Suprapubic skin (tissue), 4 donors: ENCODE data around the gene SYT8. TPM values are rescaled to one million over a fixed set of nuclear protein-coding genes. Genes with fewer than 3 reads are reported as not detected.
"Not testable (repeated sequence)": the region's sequence is repeated elsewhere in the genome, so short reads cannot be mapped to it uniquely, and the experiment has no call there.

Experiments
- DNase-seq, 2 donors: peaks; one replicate each; pipeline ENCODE4 v3.0.0-alpha.2; 2019; ENCODE audit warnings: low spot score in 2 of 2
- H3K27ac ChIP-seq: fragments of 200-600 bp; sonication (generic); one replicate; pipeline ENCODE4 v1.5.1; 2019
- H3K27me3 ChIP-seq: fragments of 200-600 bp; sonication (generic); one replicate; pipeline ENCODE4 v1.5.1; 2019
- H3K36me3 ChIP-seq: fragments of 200-600 bp; sonication (generic); one replicate; pipeline ENCODE4 v1.5.1; 2019
- H3K4me1 ChIP-seq: fragments of 200-600 bp; sonication (generic); one replicate; pipeline ENCODE4 v1.5.1; 2019
- H3K4me3 ChIP-seq: fragments of 200-600 bp; sonication (generic); one replicate; pipeline ENCODE4 v1.5.1; 2019; ENCODE audit warnings: mild to moderate bottlenecking
- H3K9me3 ChIP-seq: fragments of 200-600 bp; sonication (generic); one replicate; pipeline ENCODE4 v1.5.1; 2019
- CTCF ChIP-seq, 2 donors: fragments of 200-600 bp in 1 of 2; fragments of 450-650 bp in 1 of 2; sonication (generic) in 1 of 2; IDR thresholded peaks; one replicate each; pipeline ENCODE4 v1.5.1; 2016 to 2019; ENCODE audit warnings: antibody characterized with exemption in 2 of 2, mild to moderate bottlenecking in 1 of 2, moderate library complexity in 1 of 2
- EP300 ChIP-seq: sonication (generic); formaldehyde crosslinking; IDR thresholded peaks from one replicate; pipeline ENCODE4 v1.6.1; 2017; ENCODE audit warnings: antibody characterized with exemption
- POLR2A ChIP-seq, 2 donors: fragments of 450-650 bp; IDR thresholded peaks; one replicate each; pipeline ENCODE4 v1.6.1; 2017; ENCODE audit warnings: antibody characterized with exemption in 2 of 2, mild to moderate bottlenecking in 2 of 2, moderate library complexity in 2 of 2
- POLR2AphosphoS5 ChIP-seq, 3 donors: sonication (generic); formaldehyde crosslinking; IDR thresholded peaks; one replicate each; pipeline ENCODE4 v1.6.1; 2017; ENCODE audit warnings: antibody characterized with exemption in 3 of 3
- WGBS: methylation state at CpG from one replicate; pipeline ENCODE4 v1.1.5; 2018; 5-methylcytosine and 5-hydroxymethylcytosine counted together
- total RNA-seq, 4 donors: library from RNA; depleted of rRNA; stranded (reverse); fragments of >200 nt; gene quantifications; one replicate each; pipeline ENCODE4 v1.1.0, GENCODE V29; 2016

Gene SYT8
- total RNA-seq, 4 donors from 2014 or later, result 141 to 280 (median 193) TPM

GRCh38 chr11:1872267-1872985 is 37.6 kb downstream of the SYT8 start:
- 56% methylated on average over 10 of the region's 25 CpGs for WGBS
- H3K27me3 ChIP-seq, result no peaks in the 10 kb centered on the region
- peaks cover 92% of the 10 kb centered on the region for H3K4me1 ChIP-seq
- H3K36me3 ChIP-seq, result no peaks in the 10 kb centered on the region
- H3K4me3 ChIP-seq, result peak overlapping the region; percentile 43
- peak in 1 of 2 donors; percentile 48 for DNase-seq
- TF ChIP-seq POLR2AphosphoS5 (IDR thresholded peaks at IDR 0.05), result no peak
- TF ChIP-seq CTCF (IDR thresholded peaks at IDR 0.05), result no peak
- TF ChIP-seq EP300, result no peak
- TF ChIP-seq POLR2A (IDR thresholded peaks at IDR 0.05), result no peak
- no peaks in the 10 kb centered on the region for H3K9me3 ChIP-seq
- H3K27ac ChIP-seq, result peak overlapping the region; percentile 77

- TF ChIP-seq POLR2A (IDR thresholded peaks at IDR 0.05) (no peak), CTCF (IDR thresholded peaks at IDR 0.05) (no peak), POLR2AphosphoS5 (IDR thresholded peaks at IDR 0.05) (no peak), EP300 (no peak)
- H3K36me3 ChIP-seq, result no peaks in the 10 kb centered on the region
- 13% methylated on average over 10 of the region's 11 CpGs for WGBS
- H3K27ac ChIP-seq, result peak overlapping the region; percentile 77
- peaks cover 94% of the 10 kb centered on the region for H3K4me1 ChIP-seq
- no peaks in the 10 kb centered on the region for H3K27me3 ChIP-seq
- DNase-seq, result peak in 1 of 2 donors; percentile 73
- no peaks in the 10 kb centered on the region for H3K9me3 ChIP-seq
- H3K4me3 ChIP-seq, result peak overlapping the region; percentile 43
Observed at GRCh38 chr11:1873048-1873812, 38.4 kb downstream of the SYT8 start.

- Histone ChIP-seq H3K4me1 (peaks cover 94% of the 10 kb centered on the region), H3K27ac (peak overlapping the region; percentile 77), H3K4me3 (peak overlapping the region; percentile 43)
- not testable (repeated sequence) for H3K36me3 ChIP-seq, H3K27me3 ChIP-seq, H3K9me3 ChIP-seq, DNase-seq
- WGBS, result 68% methylated on average over 17 of the region's 17 CpGs
Observed at GRCh38 chr11:1873813-1874150, 39.0 kb downstream of the SYT8 start.

- 39% methylated on average over 8 of the region's 17 CpGs for WGBS
- H3K9me3 ChIP-seq, H3K36me3 ChIP-seq, H3K27me3 ChIP-seq: not testable (repeated sequence)
- Histone ChIP-seq H3K27ac (peak overlapping the region; percentile 90), H3K4me3 (peak overlapping the region; percentile 17), H3K4me1 (peaks cover 96% of the 10 kb centered on the region)
- peak in 1 of 2 donors; percentile 65 for DNase-seq
Observed at GRCh38 chr11:1874441-1875092, 39.8 kb downstream of the SYT8 start.

- no peaks in the 10 kb centered on the region for H3K27me3 ChIP-seq
- H3K36me3 ChIP-seq, result no peaks in the 10 kb centered on the region
- TF ChIP-seq POLR2AphosphoS5 (IDR thresholded peaks at IDR 0.05) (no peak), EP300 (no peak), CTCF (IDR thresholded peaks at IDR 0.05) (no peak), POLR2A (IDR thresholded peaks at IDR 0.05) (no peak)
- H3K4me1 ChIP-seq, result peaks cover 96% of the 10 kb centered on the region
- H3K9me3 ChIP-seq, result no peaks in the 10 kb centered on the region
- peak overlapping the region; percentile 90 for H3K27ac ChIP-seq
- 59% methylated on average over 7 of the region's 28 CpGs for WGBS
- DNase-seq, result peak in 1 of 2 donors; percentile 69
- no peak overlapping the region for H3K4me3 ChIP-seq
Observed at GRCh38 chr11:1875093-1875850, 40.5 kb downstream of the SYT8 start.

GRCh38 chr11:1875851-1876301 is 41.1 kb downstream of the SYT8 start:
- peak overlapping the region; percentile 9 for H3K4me3 ChIP-seq
- H3K4me1 ChIP-seq, result peaks cover 96% of the 10 kb centered on the region
- WGBS, result 42% methylated on average over 2 of the region's 13 CpGs
- H3K27me3 ChIP-seq, H3K9me3 ChIP-seq, H3K36me3 ChIP-seq: not testable (repeated sequence)
- H3K27ac ChIP-seq, result peak overlapping the region; percentile 90
- peak in 1 of 2 donors; percentile 71 for DNase-seq
